MCF 10A (cell line): ENCODE data around the gene POU2AF2. TPM values are rescaled to one million over a fixed set of nuclear protein-coding genes. Genes with fewer than 3 reads are reported as not detected.
"Not testable (repeated sequence)": the region's sequence is repeated elsewhere in the genome, so short reads cannot be mapped to it uniquely, and the experiment has no call there.

ENCODE experiments used
- BruUV-seq: library from RNA; stranded (reverse); fragments of 400-500 nt; replicated peaks from 2 replicates; lab custom pipeline; 2021; lab: Mats Ljungman, UMichigan
- CTCF ChIA-PET: fragments of 300-600 bp; sonication (Branson Sonifier 250); formaldehyde crosslinking; extraction: SDS; loops from one replicate; lab custom pipeline; 2021; ENCODE audit warnings: antibody characterized with exemption, inconsistent platforms; lab: Yijun Ruan, JAX
- POLR2A ChIA-PET: fragments of 300-600, 350-650 bp; sonication (Branson Sonifier 250); formaldehyde crosslinking; extraction: SDS; loops from one replicate; lab custom pipeline; 2020; ENCODE audit warnings: antibody characterized with exemption, inconsistent platforms; lab: Yijun Ruan, JAX
- DNase-seq: peaks from one replicate; pipeline ENCODE4 v3.0.0-alpha.2; 2018; ENCODE audit not compliant: unreplicated experiment
- H3K27ac Mint-ChIP-seq: one replicate; pipeline ENCODE4 v1.8.0; 2022; ENCODE audit warnings: mild to moderate bottlenecking, low read depth, mixed read lengths; ENCODE audit not compliant: unreplicated experiment
- H3K27me3 Mint-ChIP-seq: one replicate; pipeline ENCODE4 v1.8.0; 2022; ENCODE audit warnings: mixed read lengths; ENCODE audit not compliant: insufficient read depth, unreplicated experiment
- H3K36me3 Mint-ChIP-seq: one replicate; pipeline ENCODE4 v1.8.0; 2022; ENCODE audit warnings: mild to moderate bottlenecking, moderate library complexity, mixed read lengths; ENCODE audit not compliant: insufficient read depth, unreplicated experiment
- H3K4me1 Mint-ChIP-seq: one replicate; pipeline ENCODE4 v1.8.0; 2022; ENCODE audit warnings: mixed read lengths; ENCODE audit not compliant: insufficient read depth, unreplicated experiment
- H3K4me3 Mint-ChIP-seq: one replicate; pipeline ENCODE4 v1.8.0; 2022; ENCODE audit warnings: mild to moderate bottlenecking, moderate library complexity, mixed read lengths; ENCODE audit not compliant: unreplicated experiment
- H3K9me3 Mint-ChIP-seq: one replicate; pipeline ENCODE4 v1.8.0; 2022; ENCODE audit warnings: mixed read lengths; ENCODE audit not compliant: unreplicated experiment
- CTCF ChIP-seq: fragments of 200-600 bp; IDR thresholded peaks from one replicate; pipeline ENCODE4 v1.8.0; 2022; ENCODE audit warnings: antibody characterized with exemption, mild to moderate bottlenecking; ENCODE audit not compliant: unreplicated experiment
- intact Hi-C: fragments of 100-400 bp; cut with micrococcal nuclease; formaldehyde crosslinking; loops from 2 replicates; pipeline ENCODE4 v1.14.1; 2022
- total RNA-seq: library from RNA; stranded (reverse); gene quantifications from 2 replicates; pipeline ENCODE4 v1.2.3, GENCODE V29; 2022

POU2AF2 gene
- total RNA-seq, 1 experiment from 2014 or later = not detected

- Mint-ChIP-seq H3K9me3 (no peaks in the 10 kb centered on the region), H3K36me3 (no peaks in the 10 kb centered on the region), H3K27ac (no peak overlapping the region), H3K4me3 (no peak overlapping the region), H3K27me3 (peaks cover 57% of the 10 kb centered on the region), H3K4me1 (no peaks in the 10 kb centered on the region)
- POLR2A ChIA-PET = no interaction called here
- DNase-seq = no peak
- TF ChIP-seq CTCF = no peak
- CTCF ChIA-PET = interaction anchor here (0.5 kb wide), 1 partner anchor 817 kb away, joined by 3 read pairs; no protein-coding TSS in a partner anchor
- intact Hi-C loops = no loop called here
- no TSS peak for BruUV-seq
Observed at GRCh38 chr11:111264646-111265045, 19.1 kb downstream of the POU2AF2 start.

- Mint-ChIP-seq H3K27me3 (peaks cover 50% of the 10 kb centered on the region), H3K27ac (no peak overlapping the region), H3K36me3 (no peaks in the 10 kb centered on the region), H3K9me3 (no peaks in the 10 kb centered on the region), H3K4me1 (no peaks in the 10 kb centered on the region), H3K4me3 (no peak overlapping the region)
- POLR2A ChIA-PET = interaction anchor here (0.9 kb wide), 1 partner anchor 162 kb away, joined by 3 read pairs; no protein-coding TSS in a partner anchor
- no peak for TF ChIP-seq CTCF
- DNase-seq = no peak
- CTCF ChIA-PET = interaction anchor here (0.6 to 1.9 kb wide), 3 partner anchors 182 to 583 kb away, joined by 3 to 7 read pairs (median 4); no protein-coding TSS in a partner anchor
- BruUV-seq = no TSS peak
- intact Hi-C loops = no loop called here
Observed at GRCh38 chr11:111265421-111265820, 19.9 kb downstream of the POU2AF2 start.

GRCh38 chr11:111268303-111268702 is 22.8 kb downstream of the POU2AF2 start:
- H3K4me3 Mint-ChIP-seq, POLR2A ChIA-PET, BruUV-seq, intact Hi-C loops, H3K9me3 Mint-ChIP-seq, DNase-seq, H3K27ac Mint-ChIP-seq, H3K4me1 Mint-ChIP-seq, H3K36me3 Mint-ChIP-seq: not testable (repeated sequence)
- H3K27me3 Mint-ChIP-seq = peaks cover 37% of the 10 kb centered on the region
- CTCF ChIA-PET = interaction anchor here (1.8 kb wide), 1 partner anchor 15 kb away, joined by 5 read pairs; no protein-coding TSS in a partner anchor

- BruUV-seq = no TSS peak
- H3K9me3 Mint-ChIP-seq = no peaks in the 10 kb centered on the region
- no peaks in the 10 kb centered on the region for H3K4me1 Mint-ChIP-seq
- intact Hi-C loops = no loop called here
- ChIA-PET CTCF (interaction anchor here (1.8 kb wide), 1 partner anchor 14 kb away, joined by 5 read pairs; no protein-coding TSS in a partner anchor), POLR2A (no interaction called here)
- no peak overlapping the region for H3K27ac Mint-ChIP-seq
- H3K4me3 Mint-ChIP-seq = no peak overlapping the region
- TF ChIP-seq CTCF = no peak
- no peaks in the 10 kb centered on the region for H3K36me3 Mint-ChIP-seq
- DNase-seq = no peak
- H3K27me3 Mint-ChIP-seq = peaks cover 33% of the 10 kb centered on the region
Observed at GRCh38 chr11:111269146-111269868, 23.8 kb downstream of the POU2AF2 start.
